GM23338 (cell line): ENCODE results near the gene PLCD3. TPM values are rescaled to one million over a fixed set of nuclear protein-coding genes. Genes with fewer than 3 reads are reported as not detected.

Experiments used
- ATAC-seq: fragments of 200-7000 bp; cut with Tn5 transposase; 3 replicates; pipeline ENCODE4 v1.9.1; 2020
- DNase-seq: peaks from one replicate; pipeline ENCODE4 v3.0.0-alpha.2; 2015; ENCODE audit warnings: low spot score
- H2AFZ ChIP-seq: fragments of 200-600 bp; sonication (generic); 2 replicates; pipeline ENCODE4 v1.8.0; 2016; ENCODE audit warnings: antibody characterized with exemption, mild to moderate bottlenecking, moderate library complexity
- H3F3A ChIP-seq: fragments of 200-600 bp; sonication (generic); replicated peaks from 2 replicates; pipeline ENCODE4 v1.8.0; 2017; ENCODE audit warnings: antibody characterized with exemption, mixed run types, low read depth
- H3K27ac ChIP-seq: fragments of 200-600 bp; sonication (generic); 2 replicates; pipeline ENCODE4 v1.6.1; 2016; ENCODE audit warnings: low read depth
- H3K27me3 ChIP-seq: fragments of 200-600 bp; sonication (generic); 2 replicates; pipeline ENCODE4 v1.8.0; 2016; ENCODE audit warnings: mild to moderate bottlenecking, mixed run types, moderate library complexity; ENCODE audit not compliant: insufficient read depth
- H3K36me3 ChIP-seq: fragments of 200-600 bp; sonication (generic); 2 replicates; pipeline ENCODE4 v1.8.0; 2016; ENCODE audit warnings: mild to moderate bottlenecking; ENCODE audit not compliant: insufficient read depth
- H3K4me1 ChIP-seq: fragments of 200-600 bp; sonication (generic); 2 replicates; pipeline ENCODE4 v1.8.0; 2016; ENCODE audit warnings: mild to moderate bottlenecking, moderate library complexity; ENCODE audit not compliant: insufficient read depth
- H3K4me2 ChIP-seq: fragments of 200-600 bp; sonication (generic); 2 replicates; pipeline ENCODE4 v1.7.1; 2017; ENCODE audit warnings: mixed run types
- H3K4me3 ChIP-seq: fragments of 200-600 bp; sonication (generic); 2 replicates; pipeline ENCODE4 v1.6.1; 2016; ENCODE audit warnings: mixed run types
- H3K79me2 ChIP-seq: fragments of 200-600 bp; sonication (generic); replicated peaks from 2 replicates; pipeline ENCODE4 v1.8.0; 2017; ENCODE audit warnings: mild to moderate bottlenecking; ENCODE audit not compliant: insufficient read depth
- H3K9me2 ChIP-seq: fragments of 200-600 bp; sonication (generic); 2 replicates; pipeline ENCODE4 v1.8.0; 2017; ENCODE audit not compliant: insufficient read depth
- H4K20me1 ChIP-seq: fragments of 200-600 bp; sonication (generic); replicated peaks from 2 replicates; pipeline ENCODE4 v1.8.0; 2017; ENCODE audit warnings: mild to moderate bottlenecking; ENCODE audit not compliant: insufficient read depth
- H3K27ac Mint-ChIP-seq: 2 replicates; pipeline ENCODE4 v1.8.0; 2020; ENCODE audit warnings: inconsistent platforms, mild to moderate bottlenecking, moderate library complexity, mixed read lengths
- H3K27me3 Mint-ChIP-seq: 3 replicates; pipeline ENCODE4 v1.8.0; 2022; ENCODE audit warnings: low read depth, mild to moderate bottlenecking, moderate library complexity, mixed read lengths, inconsistent platforms; ENCODE audit not compliant: insufficient read depth, poor library complexity
- H3K36me3 Mint-ChIP-seq: 3 replicates; pipeline ENCODE4 v1.8.0; 2021; ENCODE audit warnings: low read depth, mild to moderate bottlenecking, inconsistent platforms, moderate library complexity, mixed read lengths
- H3K4me1 Mint-ChIP-seq: 3 replicates; pipeline ENCODE4 v1.8.0; 2020; ENCODE audit warnings: mild to moderate bottlenecking, inconsistent platforms, mixed read lengths
- H3K4me3 Mint-ChIP-seq: 3 replicates; pipeline ENCODE4 v1.8.0; 2021; ENCODE audit warnings: moderate library complexity, mild to moderate bottlenecking, inconsistent platforms, mixed read lengths
- H3K9me3 Mint-ChIP-seq: 3 replicates; pipeline ENCODE4 v1.8.0; 2020; ENCODE audit warnings: moderate library complexity, mild to moderate bottlenecking, inconsistent platforms, mixed read lengths
- CREB1 ChIP-seq: fragments of 250-450 bp; sonication (Bioruptor Pico); IDR thresholded peaks from 2 replicates; pipeline ENCODE4 v1.5.0; 2020; ENCODE audit warnings: low read depth, mild to moderate bottlenecking, moderate library complexity
- CTCF ChIP-seq, 2 experiments: fragments of 200-600 bp in 1 of 2; sonication (generic) in 1 of 2; conservative IDR thresholded peaks; 2 replicates each; pipeline versions ENCODE4 v1.5.1 to v1.6.1; 2016 to 2017; ENCODE audit warnings: antibody characterized with exemption in 2 of 2, low read depth in 2 of 2, mild to moderate bottlenecking in 2 of 2, moderate library complexity in 1 of 2
- ETS1 ChIP-seq: IDR thresholded peaks from 2 replicates; pipeline ENCODE4 v1.6.1; 2016; ENCODE audit warnings: antibody characterized with exemption
- EZH2 ChIP-seq: fragments of 200-600 bp; sonication (generic); IDR thresholded peaks from one replicate; pipeline ENCODE4 v1.8.0; 2017; ENCODE audit warnings: antibody characterized with exemption, mild to moderate bottlenecking, low read depth; ENCODE audit not compliant: unreplicated experiment
- EZH2phosphoT487 ChIP-seq: fragments of 200-600 bp; sonication (generic); IDR thresholded peaks from one replicate; pipeline ENCODE4 v1.8.1; 2018; ENCODE audit warnings: antibody characterized with exemption; ENCODE audit not compliant: unreplicated experiment
- JUNB ChIP-seq: IDR thresholded peaks from one replicate; pipeline ENCODE4 v1.6.1; 2016; ENCODE audit warnings: antibody characterized with exemption; ENCODE audit not compliant: unreplicated experiment
- NANOG ChIP-seq: IDR thresholded peaks from 2 replicates; pipeline ENCODE4 v1.6.1; 2016; ENCODE audit warnings: antibody characterized with exemption, borderline replicate concordance
- POLR2AphosphoS5 ChIP-seq: IDR thresholded peaks from 2 replicates; pipeline ENCODE4 v1.6.1; 2016; ENCODE audit warnings: antibody characterized with exemption, low read depth
- REST ChIP-seq: IDR thresholded peaks from one replicate; pipeline ENCODE4 v1.6.1; 2018; ENCODE audit warnings: antibody characterized with exemption; ENCODE audit not compliant: unreplicated experiment
- STAT1 ChIP-seq: IDR thresholded peaks from one replicate; pipeline ENCODE4 v1.6.1; 2016; ENCODE audit warnings: antibody characterized with exemption; ENCODE audit not compliant: unreplicated experiment
- ZNF114 ChIP-seq: fragments of 250-450 bp; sonication (Bioruptor Pico); IDR thresholded peaks from 2 replicates; pipeline ENCODE4 v1.5.0; 2020; ENCODE audit warnings: mild to moderate bottlenecking, moderate library complexity
- ZNF331 ChIP-seq: fragments of 250-450 bp; sonication (Bioruptor Pico); IDR thresholded peaks from 2 replicates; pipeline ENCODE4 v1.5.0; 2020; ENCODE audit warnings: low read depth, mild to moderate bottlenecking, moderate library complexity
- ZNF462 ChIP-seq: fragments of 250-450 bp; sonication (Bioruptor Pico); IDR thresholded peaks from 2 replicates; pipeline ENCODE4 v1.5.0; 2020; ENCODE audit warnings: mild to moderate bottlenecking, moderate library complexity
- polyA plus RNA-seq: library from polyadenylated mRNA; unstranded; fragments of >200 nt; fragmentation: Nextera tagmentation; extraction: Ambion mirVana; gene quantifications from 2 replicates; pipeline ENCODE4 v1.2.1, GENCODE V29; 2016
- total RNA-seq: library from RNA; depleted of rRNA; stranded (reverse); fragments of >200 nt; shearing (Covaris generic); gene quantifications from 2 replicates; pipeline ENCODE4 v1.2.3, GENCODE V29; 2014

PLCD3 gene
- total and polyA plus RNA-seq, 2 experiments from 2014 or later, result 3.0 to 32.1 TPM

- no peak overlapping the region for H3K4me2 ChIP-seq
Measured at GRCh38 chr17:45123076-45123770, 9.1 kb downstream of the PLCD3 start.

More at GRCh38 chr17:45123076-45123770, 9.1 kb downstream of the PLCD3 start:
- Histone ChIP-seq H3K4me3 (no peak overlapping the region), H3K9me2 (no peaks in the 10 kb centered on the region), H3K27ac (no peak overlapping the region), H3K36me3 (no peaks in the 10 kb centered on the region), H3K79me2 (0 out of 2 replicates have a peak, but pooled peaks cover 2% of the 10 kb centered on the region), H3K27me3 (no peaks in the 10 kb centered on the region), H2AFZ (no peak overlapping the region), H3F3A (0 out of 2 replicates have a peak, but pooled peaks cover 4% of the 10 kb centered on the region), H4K20me1 (no peaks in the 10 kb centered on the region; the same call in 1 of the 2 replicates), H3K4me1 (no peaks in the 10 kb centered on the region)
- TF ChIP-seq ZNF114 (no peak), CREB1 (no peak), NANOG (no peak), JUNB (no peak), POLR2AphosphoS5 (no peak), ZNF462 (no peak), EZH2 (no peak), STAT1 (no peak), REST (no peak), EZH2phosphoT487 (no peak), CTCF (conservative IDR thresholded peaks at IDR 0.05; ENCODE audit: low read depth in 2 of 2) (no peak), ZNF331 (no peak), ETS1 (no peak)
- H3K27me3 Mint-ChIP-seq, result peaks cover 18% of the 10 kb centered on the region
- H3K4me3 Mint-ChIP-seq, result no peak overlapping the region
- no peak for ATAC-seq
- no peaks in the 10 kb centered on the region for H3K9me3 Mint-ChIP-seq
- no peaks in the 10 kb centered on the region for H3K36me3 Mint-ChIP-seq
- no peak overlapping the region for H3K27ac Mint-ChIP-seq
- no peak for DNase-seq
- H3K4me1 Mint-ChIP-seq, result peaks cover 11% of the 10 kb centered on the region; the same call in 2 of the 3 replicates
